HepG2 (cell line): ENCODE data around the gene CD80.

ENCODE experiments used
- ELF1 ChIP-seq: sonication (generic); formaldehyde crosslinking; IDR thresholded peaks from 2 replicates; pipeline ENCODE4 v1.4.0; 2020; ENCODE audit warnings: missing genetic modification reagents
- FOXO1 ChIP-seq: sonication (generic); formaldehyde crosslinking; IDR thresholded peaks from 2 replicates; pipeline ENCODE4 v1.4.0; 2020; ENCODE audit warnings: missing genetic modification reagents
- HOXA5 ChIP-seq: sonication (generic); formaldehyde crosslinking; IDR thresholded peaks from 2 replicates; pipeline ENCODE4 v1.4.0; 2020; ENCODE audit warnings: missing genetic modification reagents
- JUN ChIP-seq: sonication (generic); formaldehyde crosslinking; IDR thresholded peaks from 2 replicates; pipeline ENCODE4 v1.4.0; 2020; ENCODE audit warnings: mild to moderate bottlenecking, missing genetic modification reagents
- RBM22 ChIP-seq: fragments of 200-400 bp; formaldehyde crosslinking; optimal IDR thresholded peaks from 2 replicates; pipeline ENCODE3; 2017; ENCODE audit warnings: mild to moderate bottlenecking, low read length, moderate library complexity
- ZNF350 ChIP-seq: sonication (generic); formaldehyde crosslinking; IDR thresholded peaks from 2 replicates; pipeline ENCODE4 v1.4.0; 2020; ENCODE audit warnings: mild to moderate bottlenecking, low read depth, missing genetic modification reagents, borderline replicate concordance
- ZNF468 ChIP-seq: sonication (generic); formaldehyde crosslinking; IDR thresholded peaks from 2 replicates; pipeline ENCODE4 v1.8.0; 2022; ENCODE audit warnings: mild to moderate bottlenecking, moderate library complexity, missing genetic modification reagents
- TF ChIP-seq, protein P1 (sequence below): sonication (generic); formaldehyde crosslinking; IDR thresholded peaks from 2 replicates; pipeline ENCODE4 v1.8.0; 2022; ENCODE audit warnings: mild to moderate bottlenecking, missing genetic modification reagents; ENCODE audit not compliant: insufficient replicate concordance
- TF ChIP-seq, protein P2 (sequence below): sonication (generic); formaldehyde crosslinking; IDR thresholded peaks from 2 replicates; pipeline ENCODE4 v1.4.0; 2020; ENCODE audit warnings: missing genetic modification reagents
- TF ChIP-seq, protein P3 (sequence below): IDR thresholded peaks from 2 replicates; pipeline ENCODE4 v1.4.0; 2020; ENCODE audit warnings: mild to moderate bottlenecking, missing genetic modification reagents
- TF ChIP-seq, protein P4 (sequence below): sonication (generic); formaldehyde crosslinking; IDR thresholded peaks from 2 replicates; pipeline ENCODE4 v1.9.0; 2021; ENCODE audit warnings: missing genetic modification reagents, borderline replicate concordance
- TF ChIP-seq, protein P5 (sequence below): sonication (generic); formaldehyde crosslinking; IDR thresholded peaks from 2 replicates; pipeline ENCODE4 v1.4.0; 2020; ENCODE audit warnings: missing genetic modification reagents

DNA sequence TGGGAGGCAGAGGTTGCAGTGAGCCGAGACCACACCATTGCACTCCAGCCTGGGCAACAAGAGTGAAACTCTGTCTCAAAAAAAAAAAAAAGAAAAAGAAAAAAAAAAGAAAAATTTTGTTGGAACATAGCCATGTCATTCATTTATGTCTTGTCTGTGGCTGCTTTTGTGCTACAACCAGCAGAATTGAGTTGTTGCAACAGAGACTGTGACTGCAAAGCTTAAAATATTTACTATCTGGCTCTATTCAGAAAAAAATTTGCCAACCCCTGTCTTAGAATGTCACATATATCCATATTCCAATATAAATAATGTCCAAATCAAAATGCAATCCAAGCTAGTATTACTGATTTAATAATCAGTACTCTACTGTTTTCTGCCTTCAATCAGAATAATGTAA, 25.1 kb downstream of the CD80 start:
- TF ChIP-seq HOXA5 (no peak), ZNF350 (no peak), FOXO1 (CRISPR knock-in tag) (no peak), ELF1 (no peak), RBM22 (no peak), JUN (CRISPR knock-in tag) (no peak), ZNF468 (CRISPR knock-in tag) (no peak)
- TF ChIP-seq, protein P1, sequence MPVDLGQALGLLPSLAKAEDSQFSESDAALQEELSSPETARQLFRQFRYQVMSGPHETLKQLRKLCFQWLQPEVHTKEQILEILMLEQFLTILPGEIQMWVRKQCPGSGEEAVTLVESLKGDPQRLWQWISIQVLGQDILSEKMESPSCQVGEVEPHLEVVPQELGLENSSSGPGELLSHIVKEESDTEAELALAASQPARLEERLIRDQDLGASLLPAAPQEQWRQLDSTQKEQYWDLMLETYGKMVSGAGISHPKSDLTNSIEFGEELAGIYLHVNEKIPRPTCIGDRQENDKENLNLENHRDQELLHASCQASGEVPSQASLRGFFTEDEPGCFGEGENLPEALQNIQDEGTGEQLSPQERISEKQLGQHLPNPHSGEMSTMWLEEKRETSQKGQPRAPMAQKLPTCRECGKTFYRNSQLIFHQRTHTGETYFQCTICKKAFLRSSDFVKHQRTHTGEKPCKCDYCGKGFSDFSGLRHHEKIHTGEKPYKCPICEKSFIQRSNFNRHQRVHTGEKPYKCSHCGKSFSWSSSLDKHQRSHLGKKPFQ, result no peak
- TF ChIP-seq, protein P2, sequence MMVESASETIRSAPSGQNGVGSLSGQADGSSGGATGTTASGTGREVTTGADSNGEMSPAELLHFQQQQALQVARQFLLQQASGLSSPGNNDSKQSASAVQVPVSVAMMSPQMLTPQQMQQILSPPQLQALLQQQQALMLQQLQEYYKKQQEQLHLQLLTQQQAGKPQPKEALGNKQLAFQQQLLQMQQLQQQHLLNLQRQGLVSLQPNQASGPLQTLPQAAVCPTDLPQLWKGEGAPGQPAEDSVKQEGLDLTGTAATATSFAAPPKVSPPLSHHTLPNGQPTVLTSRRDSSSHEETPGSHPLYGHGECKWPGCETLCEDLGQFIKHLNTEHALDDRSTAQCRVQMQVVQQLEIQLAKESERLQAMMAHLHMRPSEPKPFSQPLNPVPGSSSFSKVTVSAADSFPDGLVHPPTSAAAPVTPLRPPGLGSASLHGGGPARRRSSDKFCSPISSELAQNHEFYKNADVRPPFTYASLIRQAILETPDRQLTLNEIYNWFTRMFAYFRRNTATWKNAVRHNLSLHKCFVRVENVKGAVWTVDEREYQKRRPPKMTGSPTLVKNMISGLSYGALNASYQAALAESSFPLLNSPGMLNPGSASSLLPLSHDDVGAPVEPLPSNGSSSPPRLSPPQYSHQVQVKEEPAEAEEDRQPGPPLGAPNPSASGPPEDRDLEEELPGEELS (CRISPR knock-in tag), result no peak
- TF ChIP-seq, protein P3, sequence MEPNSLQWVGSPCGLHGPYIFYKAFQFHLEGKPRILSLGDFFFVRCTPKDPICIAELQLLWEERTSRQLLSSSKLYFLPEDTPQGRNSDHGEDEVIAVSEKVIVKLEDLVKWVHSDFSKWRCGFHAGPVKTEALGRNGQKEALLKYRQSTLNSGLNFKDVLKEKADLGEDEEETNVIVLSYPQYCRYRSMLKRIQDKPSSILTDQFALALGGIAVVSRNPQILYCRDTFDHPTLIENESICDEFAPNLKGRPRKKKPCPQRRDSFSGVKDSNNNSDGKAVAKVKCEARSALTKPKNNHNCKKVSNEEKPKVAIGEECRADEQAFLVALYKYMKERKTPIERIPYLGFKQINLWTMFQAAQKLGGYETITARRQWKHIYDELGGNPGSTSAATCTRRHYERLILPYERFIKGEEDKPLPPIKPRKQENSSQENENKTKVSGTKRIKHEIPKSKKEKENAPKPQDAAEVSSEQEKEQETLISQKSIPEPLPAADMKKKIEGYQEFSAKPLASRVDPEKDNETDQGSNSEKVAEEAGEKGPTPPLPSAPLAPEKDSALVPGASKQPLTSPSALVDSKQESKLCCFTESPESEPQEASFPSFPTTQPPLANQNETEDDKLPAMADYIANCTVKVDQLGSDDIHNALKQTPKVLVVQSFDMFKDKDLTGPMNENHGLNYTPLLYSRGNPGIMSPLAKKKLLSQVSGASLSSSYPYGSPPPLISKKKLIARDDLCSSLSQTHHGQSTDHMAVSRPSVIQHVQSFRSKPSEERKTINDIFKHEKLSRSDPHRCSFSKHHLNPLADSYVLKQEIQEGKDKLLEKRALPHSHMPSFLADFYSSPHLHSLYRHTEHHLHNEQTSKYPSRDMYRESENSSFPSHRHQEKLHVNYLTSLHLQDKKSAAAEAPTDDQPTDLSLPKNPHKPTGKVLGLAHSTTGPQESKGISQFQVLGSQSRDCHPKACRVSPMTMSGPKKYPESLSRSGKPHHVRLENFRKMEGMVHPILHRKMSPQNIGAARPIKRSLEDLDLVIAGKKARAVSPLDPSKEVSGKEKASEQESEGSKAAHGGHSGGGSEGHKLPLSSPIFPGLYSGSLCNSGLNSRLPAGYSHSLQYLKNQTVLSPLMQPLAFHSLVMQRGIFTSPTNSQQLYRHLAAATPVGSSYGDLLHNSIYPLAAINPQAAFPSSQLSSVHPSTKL, result no peak
- TF ChIP-seq, protein P4, sequence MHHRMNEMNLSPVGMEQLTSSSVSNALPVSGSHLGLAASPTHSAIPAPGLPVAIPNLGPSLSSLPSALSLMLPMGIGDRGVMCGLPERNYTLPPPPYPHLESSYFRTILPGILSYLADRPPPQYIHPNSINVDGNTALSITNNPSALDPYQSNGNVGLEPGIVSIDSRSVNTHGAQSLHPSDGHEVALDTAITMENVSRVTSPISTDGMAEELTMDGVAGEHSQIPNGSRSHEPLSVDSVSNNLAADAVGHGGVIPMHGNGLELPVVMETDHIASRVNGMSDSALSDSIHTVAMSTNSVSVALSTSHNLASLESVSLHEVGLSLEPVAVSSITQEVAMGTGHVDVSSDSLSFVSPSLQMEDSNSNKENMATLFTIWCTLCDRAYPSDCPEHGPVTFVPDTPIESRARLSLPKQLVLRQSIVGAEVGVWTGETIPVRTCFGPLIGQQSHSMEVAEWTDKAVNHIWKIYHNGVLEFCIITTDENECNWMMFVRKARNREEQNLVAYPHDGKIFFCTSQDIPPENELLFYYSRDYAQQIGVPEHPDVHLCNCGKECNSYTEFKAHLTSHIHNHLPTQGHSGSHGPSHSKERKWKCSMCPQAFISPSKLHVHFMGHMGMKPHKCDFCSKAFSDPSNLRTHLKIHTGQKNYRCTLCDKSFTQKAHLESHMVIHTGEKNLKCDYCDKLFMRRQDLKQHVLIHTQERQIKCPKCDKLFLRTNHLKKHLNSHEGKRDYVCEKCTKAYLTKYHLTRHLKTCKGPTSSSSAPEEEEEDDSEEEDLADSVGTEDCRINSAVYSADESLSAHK (CRISPR knock-in tag), result no peak
- TF ChIP-seq, protein P5, sequence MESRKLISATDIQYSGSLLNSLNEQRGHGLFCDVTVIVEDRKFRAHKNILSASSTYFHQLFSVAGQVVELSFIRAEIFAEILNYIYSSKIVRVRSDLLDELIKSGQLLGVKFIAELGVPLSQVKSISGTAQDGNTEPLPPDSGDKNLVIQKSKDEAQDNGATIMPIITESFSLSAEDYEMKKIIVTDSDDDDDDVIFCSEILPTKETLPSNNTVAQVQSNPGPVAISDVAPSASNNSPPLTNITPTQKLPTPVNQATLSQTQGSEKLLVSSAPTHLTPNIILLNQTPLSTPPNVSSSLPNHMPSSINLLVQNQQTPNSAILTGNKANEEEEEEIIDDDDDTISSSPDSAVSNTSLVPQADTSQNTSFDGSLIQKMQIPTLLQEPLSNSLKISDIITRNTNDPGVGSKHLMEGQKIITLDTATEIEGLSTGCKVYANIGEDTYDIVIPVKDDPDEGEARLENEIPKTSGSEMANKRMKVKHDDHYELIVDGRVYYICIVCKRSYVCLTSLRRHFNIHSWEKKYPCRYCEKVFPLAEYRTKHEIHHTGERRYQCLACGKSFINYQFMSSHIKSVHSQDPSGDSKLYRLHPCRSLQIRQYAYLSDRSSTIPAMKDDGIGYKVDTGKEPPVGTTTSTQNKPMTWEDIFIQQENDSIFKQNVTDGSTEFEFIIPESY (CRISPR knock-in tag), result no peak
